ENCODE data around the gene PCK2. TPM values are rescaled to one million over a fixed set of nuclear protein-coding genes. Genes with fewer than 3 reads are reported as not detected.

The PCK2 gene
- polyA plus RNA-seq, 2 of the 4 experiments (the other 2 are of a cell fraction), result 16.9 to 60.2 TPM

GRCh38 chr14:24114532-24115421, 20.7 kb downstream of the PCK2 start, which contains the start of the genes DCAF11 and NRL (continued):
- TF ChIP-seq HOXB5 (CRISPR knock-in tag; IDR thresholded peaks at IDR 0.05), result peak; percentile 100
- no peak for TF ChIP-seq ELK1 (IDR thresholded peaks at IDR 0.05; ENCODE audit: low read depth, low read length)
- TF ChIP-seq ZC3H11A (IDR thresholded peaks at IDR 0.05), result no peak
- peak; percentile 97 for TF ChIP-seq MAX (IDR thresholded peaks at IDR 0.05)
- peak; percentile 86 for TF ChIP-seq PBX3 (IDR thresholded peaks at IDR 0.05)
- peak; percentile 85 for TF ChIP-seq RFX5 (IDR thresholded peaks at IDR 0.05)
- peak; percentile 41; the same call in 1 of the 2 replicates for TF ChIP-seq PHF8 (IDR thresholded peaks at IDR 0.05; ENCODE audit: borderline replicate concordance, low read depth)
- no peak for TF ChIP-seq JUNB (IDR thresholded peaks at IDR 0.05)
- TF ChIP-seq CBX8 (IDR thresholded peaks at IDR 0.05), result no peak
- TF ChIP-seq MYC (IDR thresholded peaks at IDR 0.05; ENCODE audit: borderline replicate concordance, low read length), result peak; percentile 77
- TF ChIP-seq RAD21 (conservative IDR thresholded peaks at IDR 0.05 in 1 of 2, IDR thresholded peaks at IDR 0.05 in 1 of 2), result no peak
- TF ChIP-seq CHD2 (IDR thresholded peaks at IDR 0.05; ENCODE audit: low read length, partially characterized antibody), result peak; percentile 88
- TF ChIP-seq RCOR1 (IDR thresholded peaks at IDR 0.05; ENCODE audit: low read depth, low read length), result no peak
- TF ChIP-seq CHD4 (IDR thresholded peaks at IDR 0.05; ENCODE audit: borderline replicate concordance), result no peak

DNA sequence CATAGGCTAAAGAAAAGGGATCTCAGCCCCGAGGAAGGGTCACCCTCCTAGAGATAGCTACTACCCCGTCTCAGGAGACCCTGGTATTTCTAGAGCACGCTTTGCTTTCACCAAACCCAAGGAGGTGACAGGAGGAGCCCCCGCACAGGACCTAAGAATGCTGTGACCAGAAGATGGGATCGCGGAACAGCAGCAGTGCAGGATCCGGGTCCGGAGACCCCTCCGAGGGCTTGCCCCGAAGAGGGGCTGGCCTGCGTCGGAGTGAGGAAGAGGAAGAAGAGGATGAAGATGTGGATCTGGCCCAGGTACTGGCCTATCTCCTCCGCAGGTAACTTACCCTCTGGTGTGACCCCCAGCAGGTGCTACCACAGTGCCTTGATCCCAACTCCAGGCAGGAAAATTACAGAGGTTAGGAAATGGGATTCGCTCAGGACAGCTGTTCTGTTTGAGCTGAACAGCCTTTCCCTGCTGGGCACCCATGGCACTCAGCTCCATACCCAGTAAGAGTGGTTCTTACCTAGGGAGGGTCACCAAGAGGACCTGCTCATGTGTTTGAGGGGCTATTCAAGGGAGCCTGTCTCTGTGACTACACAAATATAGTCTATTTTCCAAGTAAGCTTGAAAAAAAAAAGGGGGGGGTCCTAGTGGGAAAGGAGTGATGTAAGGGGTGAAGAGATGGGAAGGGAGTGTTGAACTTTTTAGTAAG, 21.5 kb downstream of the PCK2 start:
- FAIRE-seq (no peak), ATAC-seq (no peak), DNase-seq (ENCODE audit: low read depth in 1 of 2, low spot score in 1 of 2) (no peak)
- POLR2A ChIA-PET, result interaction anchor here (0.7 to 2.9 kb wide), 16 partner anchors 9 to 794 kb away, joined by 3 to 55 read pairs (median 9); partner anchors contain the start of genes CARMIL3, DHRS4L2, EMC9 and IRF9
- H3K4me3 ChIP-seq, result peak overlapping the region; percentile 62
- no peaks in the 10 kb centered on the region for H3K9me3 ChIP-seq
- TF ChIP-seq RAD21 (conservative IDR thresholded peaks at IDR 0.05 in 1 of 2, IDR thresholded peaks at IDR 0.05 in 1 of 2) (no peak), POLR2A (IDR thresholded peaks at IDR 0.05; ENCODE audit: low read length) (no peak), EP300 (IDR thresholded peaks at IDR 0.05) (no peak), CTCF (IDR thresholded peaks at IDR 0.05) (no peak), KDM1A (IDR thresholded peaks at IDR 0.05; ENCODE audit: low read depth) (no peak), HOXB13 (CRISPR knock-in tag; IDR thresholded peaks at IDR 0.05; ENCODE audit: low read depth) (no peak), BHLHE40 (IDR thresholded peaks at IDR 0.05; ENCODE audit: low read depth, low read length) (no peak), HOXA7 (CRISPR knock-in tag; IDR thresholded peaks at IDR 0.05) (no peak), CBX2 (IDR thresholded peaks at IDR 0.05; ENCODE audit: borderline replicate concordance, low read depth) (no peak), ZC3H11A (IDR thresholded peaks at IDR 0.05) (no peak), CHD4 (IDR thresholded peaks at IDR 0.05; ENCODE audit: borderline replicate concordance) (no peak)
- TF ChIP-seq, protein P1, sequence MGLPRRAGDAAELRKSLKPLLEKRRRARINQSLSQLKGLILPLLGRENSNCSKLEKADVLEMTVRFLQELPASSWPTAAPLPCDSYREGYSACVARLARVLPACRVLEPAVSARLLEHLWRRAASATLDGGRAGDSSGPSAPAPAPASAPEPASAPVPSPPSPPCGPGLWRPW (IDR thresholded peaks at IDR 0.05), result no peak
- CTCF ChIA-PET, result interaction anchor here (0.7 to 5.6 kb wide), 8 partner anchors 10 to 143 kb away, joined by 3 to 44 read pairs (median 8); partner anchors contain the start of gene IRF9
- peak overlapping the region; percentile 89 for H3K4me2 ChIP-seq
- peak overlapping the region; percentile 67 to 95 for H3K27ac ChIP-seq
- peaks cover 11% of the 10 kb centered on the region; the same call in 1 of the 3 replicates for H3K4me1 ChIP-seq
- WGBS (ENCODE audit: missing lambda C conversion rate), result 15% methylated on average over 14 of the region's 14 CpGs

All from A549 (cell line).